ENCODE measurements around the gene SAV1.

- TF ChIP-seq, protein P1, sequence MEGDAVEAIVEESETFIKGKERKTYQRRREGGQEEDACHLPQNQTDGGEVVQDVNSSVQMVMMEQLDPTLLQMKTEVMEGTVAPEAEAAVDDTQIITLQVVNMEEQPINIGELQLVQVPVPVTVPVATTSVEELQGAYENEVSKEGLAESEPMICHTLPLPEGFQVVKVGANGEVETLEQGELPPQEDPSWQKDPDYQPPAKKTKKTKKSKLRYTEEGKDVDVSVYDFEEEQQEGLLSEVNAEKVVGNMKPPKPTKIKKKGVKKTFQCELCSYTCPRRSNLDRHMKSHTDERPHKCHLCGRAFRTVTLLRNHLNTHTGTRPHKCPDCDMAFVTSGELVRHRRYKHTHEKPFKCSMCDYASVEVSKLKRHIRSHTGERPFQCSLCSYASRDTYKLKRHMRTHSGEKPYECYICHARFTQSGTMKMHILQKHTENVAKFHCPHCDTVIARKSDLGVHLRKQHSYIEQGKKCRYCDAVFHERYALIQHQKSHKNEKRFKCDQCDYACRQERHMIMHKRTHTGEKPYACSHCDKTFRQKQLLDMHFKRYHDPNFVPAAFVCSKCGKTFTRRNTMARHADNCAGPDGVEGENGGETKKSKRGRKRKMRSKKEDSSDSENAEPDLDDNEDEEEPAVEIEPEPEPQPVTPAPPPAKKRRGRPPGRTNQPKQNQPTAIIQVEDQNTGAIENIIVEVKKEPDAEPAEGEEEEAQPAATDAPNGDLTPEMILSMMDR (IDR thresholded peaks at IDR 0.05): no peak
- TF ChIP-seq POLR2A (IDR thresholded peaks at IDR 0.05): no peak
Observed at GRCh38 chr14:50670866-50671256, 2.8 kb upstream of the SAV1 start.

All from esophagus squamous epithelium (tissue), 4 donors.